PC-3 (cell line): ENCODE measurements around the gene KIF5C. TPM values are rescaled to one million over a fixed set of nuclear protein-coding genes. Genes with fewer than 3 reads are reported as not detected.

Source experiments
- ATAC-seq: fragments of 200-7000 bp; cut with Tn5 transposase; 2 replicates; pipeline ENCODE4 v1.9.1; 2020; ENCODE audit warnings: mild to moderate bottlenecking, moderate library complexity
- BruUV-seq: library from RNA; stranded (reverse); fragments of 400-500 nt; replicated peaks from 2 replicates; lab custom pipeline; 2021; lab: Mats Ljungman, UMichigan
- CTCF ChIA-PET: fragments of 300-600 bp; sonication (Branson Sonifier 250); formaldehyde crosslinking; loops from one replicate; lab custom pipeline; 2022; ENCODE audit warnings: antibody characterized with exemption; lab: Charles Lee
- POLR2A ChIA-PET: fragments of 300-600 bp; sonication (Branson Sonifier 250); formaldehyde crosslinking; loops from one replicate; lab custom pipeline; 2022; ENCODE audit warnings: antibody characterized with exemption; ENCODE audit not compliant: unreplicated experiment; lab: Charles Lee
- DNase-seq: peaks from one replicate; pipeline ENCODE4 v3.0.0-alpha.2; 2015
- H2AFZ ChIP-seq: fragments of 300-600 bp; sonication (generic); 2 replicates; pipeline ENCODE4 v1.6.0; 2016; ENCODE audit warnings: antibody characterized with exemption, low read length
- H3F3A ChIP-seq: fragments of 300-600 bp; sonication (generic); one replicate; pipeline ENCODE4 v1.6.0; 2017; ENCODE audit warnings: antibody characterized with exemption, low read length, control low read depth, mild to moderate bottlenecking; ENCODE audit not compliant: unreplicated experiment
- H3K27ac ChIP-seq: fragments of 300-600 bp; sonication (generic); 2 replicates; pipeline ENCODE4 v1.5.1; 2016; ENCODE audit warnings: mild to moderate bottlenecking, low read length
- H3K27me3 ChIP-seq: fragments of 300-600 bp; sonication (generic); 2 replicates; pipeline ENCODE4 v1.6.1; 2016; ENCODE audit warnings: low read length, mixed read lengths
- H3K36me3 ChIP-seq: fragments of 300-600 bp; sonication (generic); 2 replicates; pipeline ENCODE4 v1.6.1; 2016; ENCODE audit warnings: low read depth, mixed run types, low read length, mixed read lengths
- H3K4me1 ChIP-seq: fragments of 300-600 bp; sonication (generic); 2 replicates; pipeline ENCODE4 v1.5.1; 2016; ENCODE audit warnings: low read length; ENCODE audit not compliant: insufficient read depth
- H3K4me2 ChIP-seq: fragments of 300-600 bp; sonication (generic); 2 replicates; pipeline ENCODE4 v1.6.0; 2016; ENCODE audit warnings: low read length
- H3K4me3 ChIP-seq: fragments of 300-600 bp; sonication (generic); 2 replicates; pipeline ENCODE4 v1.5.1; 2016; ENCODE audit warnings: mild to moderate bottlenecking, low read length, mixed read lengths
- H3K79me2 ChIP-seq: fragments of 300-600 bp; sonication (generic); 2 replicates; pipeline ENCODE4 v1.6.1; 2017; ENCODE audit warnings: low read length, mixed read lengths
- H3K9ac ChIP-seq: fragments of 300-600 bp; sonication (generic); 2 replicates; pipeline ENCODE4 v1.6.0; 2016; ENCODE audit warnings: mild to moderate bottlenecking, low read length
- H3K9me2 ChIP-seq: fragments of 300-600 bp; sonication (generic); replicated peaks from 2 replicates; pipeline ENCODE4 v1.6.1; 2016; ENCODE audit warnings: mixed run types, low read length, mixed read lengths
- H3K9me3 ChIP-seq: fragments of 300-600 bp; sonication (generic); 2 replicates; pipeline ENCODE4 v1.6.1; 2016; ENCODE audit warnings: low read length, mixed read lengths
- H4K20me1 ChIP-seq: fragments of 300-600 bp; sonication (generic); 2 replicates; pipeline ENCODE4 v1.6.1; 2016; ENCODE audit warnings: low read length, mixed read lengths
- EZH2 ChIP-seq: fragments of 300-600 bp; sonication (generic); IDR thresholded peaks from one replicate; pipeline ENCODE4 v1.6.1; 2017; ENCODE audit warnings: antibody characterized with exemption, mild to moderate bottlenecking, low read length; ENCODE audit not compliant: unreplicated experiment
- EZH2phosphoT487 ChIP-seq: fragments of 300-600 bp; sonication (generic); IDR thresholded peaks from 2 replicates; pipeline ENCODE4 v1.6.1; 2018; ENCODE audit warnings: mild to moderate bottlenecking, antibody characterized with exemption, low read length, borderline replicate concordance
- intact Hi-C: fragments of 100-400 bp; cut with micrococcal nuclease; formaldehyde crosslinking; loops from 2 replicates; pipeline ENCODE4 v1.9.0; 2023
- total RNA-seq: library from RNA; depleted of rRNA; stranded (reverse); fragments of >200 nt; gene quantifications from 2 replicates; pipeline ENCODE4 v1.2.3, GENCODE V29; 2014
- TF ChIP-seq, protein P1 (sequence below): fragments of 300-600 bp; sonication (generic); conservative IDR thresholded peaks from 2 replicates; pipeline ENCODE4 v1.5.1; 2017; ENCODE audit warnings: antibody characterized with exemption, low read depth, mild to moderate bottlenecking, low read length

KIF5C gene
- total RNA-seq, 1 experiment from 2014 or later: 4.0 TPM

DNA sequence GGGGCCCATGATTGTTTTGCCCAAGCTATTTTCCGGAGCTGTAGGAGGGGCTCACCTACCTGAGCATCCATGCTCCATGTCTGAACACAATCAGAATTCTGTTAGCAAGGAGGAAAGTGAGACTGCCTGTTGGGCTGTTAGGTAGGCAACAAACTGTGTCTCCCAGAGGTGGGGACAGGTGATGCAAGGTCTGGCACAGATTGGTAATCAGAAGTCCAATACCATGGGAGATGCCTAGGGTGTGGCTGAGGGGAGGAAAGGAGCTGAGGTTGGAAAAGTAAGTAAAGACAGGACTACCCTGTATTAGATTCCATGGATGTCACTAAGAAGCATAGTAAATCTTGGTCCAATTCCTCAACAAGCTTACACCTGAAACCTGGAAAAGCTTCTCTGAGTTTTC is 166.5 kb downstream of the KIF5C start:
- no peak overlapping the region for H3K9ac ChIP-seq
- H3K4me2 ChIP-seq: no peak overlapping the region
- peaks cover 31% of the 10 kb centered on the region for H3K27me3 ChIP-seq
- no peaks in the 10 kb centered on the region for H4K20me1 ChIP-seq
- ATAC-seq (no peak), DNase-seq (no peak)
- H3K36me3 ChIP-seq: no peaks in the 10 kb centered on the region
- no peak overlapping the region for H2AFZ ChIP-seq
- no peaks in the 10 kb centered on the region for H3K9me3 ChIP-seq
- no peaks in the 10 kb centered on the region for H3K9me2 ChIP-seq
- H3K4me1 ChIP-seq: no peaks in the 10 kb centered on the region
- POLR2A ChIA-PET: no interaction called here
- no peak overlapping the region for H3K4me3 ChIP-seq
- no peak overlapping the region for H3K27ac ChIP-seq
- intact Hi-C loops: no loop called here
- H3K79me2 ChIP-seq: no peaks in the 10 kb centered on the region
- CTCF ChIA-PET: no interaction called here
- TF ChIP-seq, protein P1, sequence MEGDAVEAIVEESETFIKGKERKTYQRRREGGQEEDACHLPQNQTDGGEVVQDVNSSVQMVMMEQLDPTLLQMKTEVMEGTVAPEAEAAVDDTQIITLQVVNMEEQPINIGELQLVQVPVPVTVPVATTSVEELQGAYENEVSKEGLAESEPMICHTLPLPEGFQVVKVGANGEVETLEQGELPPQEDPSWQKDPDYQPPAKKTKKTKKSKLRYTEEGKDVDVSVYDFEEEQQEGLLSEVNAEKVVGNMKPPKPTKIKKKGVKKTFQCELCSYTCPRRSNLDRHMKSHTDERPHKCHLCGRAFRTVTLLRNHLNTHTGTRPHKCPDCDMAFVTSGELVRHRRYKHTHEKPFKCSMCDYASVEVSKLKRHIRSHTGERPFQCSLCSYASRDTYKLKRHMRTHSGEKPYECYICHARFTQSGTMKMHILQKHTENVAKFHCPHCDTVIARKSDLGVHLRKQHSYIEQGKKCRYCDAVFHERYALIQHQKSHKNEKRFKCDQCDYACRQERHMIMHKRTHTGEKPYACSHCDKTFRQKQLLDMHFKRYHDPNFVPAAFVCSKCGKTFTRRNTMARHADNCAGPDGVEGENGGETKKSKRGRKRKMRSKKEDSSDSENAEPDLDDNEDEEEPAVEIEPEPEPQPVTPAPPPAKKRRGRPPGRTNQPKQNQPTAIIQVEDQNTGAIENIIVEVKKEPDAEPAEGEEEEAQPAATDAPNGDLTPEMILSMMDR: no peak
- no peak for TF ChIP-seq EZH2
- no peak for TF ChIP-seq EZH2phosphoT487
- H3F3A ChIP-seq: no peaks in the 10 kb centered on the region
- no TSS peak for BruUV-seq

DNA sequence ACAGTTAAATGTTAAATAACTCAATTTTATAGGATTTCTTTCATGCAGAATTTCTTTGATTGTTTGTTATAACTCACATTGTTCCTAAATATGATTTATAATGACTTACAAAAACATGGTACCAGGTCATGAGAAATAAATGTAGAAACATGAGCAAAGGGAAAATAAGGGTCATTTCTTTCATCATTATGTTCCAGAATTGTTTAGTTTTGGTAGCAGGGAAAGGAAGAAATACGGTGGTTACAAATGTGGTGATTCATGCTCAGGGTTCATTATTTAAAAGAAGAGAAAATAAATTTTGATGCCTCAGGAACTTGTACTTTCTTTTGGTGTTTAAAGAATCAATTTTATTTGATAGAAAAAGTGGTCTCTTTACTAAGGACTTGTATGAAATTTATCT is 167.9 kb downstream of the KIF5C start:
- Histone ChIP-seq H3K9me3 (no peaks in the 10 kb centered on the region), H3K4me3 (no peak overlapping the region), H3K4me1 (no peaks in the 10 kb centered on the region), H3K36me3 (no peaks in the 10 kb centered on the region), H3K4me2 (no peak overlapping the region), H2AFZ (no peak overlapping the region), H4K20me1 (no peaks in the 10 kb centered on the region), H3K79me2 (no peaks in the 10 kb centered on the region), H3K9ac (no peak overlapping the region), H3K27me3 (peaks cover 37% of the 10 kb centered on the region), H3K9me2 (no peaks in the 10 kb centered on the region), H3K27ac (no peak overlapping the region), H3F3A (no peaks in the 10 kb centered on the region)
- no TSS peak for BruUV-seq
- DNase-seq (no peak), ATAC-seq (no peak)
- intact Hi-C loops: no loop called here
- POLR2A ChIA-PET: no interaction called here
- no peak for TF ChIP-seq EZH2
- TF ChIP-seq, protein P1: no peak
- TF ChIP-seq EZH2phosphoT487: no peak
- CTCF ChIA-PET: no interaction called here

DNA sequence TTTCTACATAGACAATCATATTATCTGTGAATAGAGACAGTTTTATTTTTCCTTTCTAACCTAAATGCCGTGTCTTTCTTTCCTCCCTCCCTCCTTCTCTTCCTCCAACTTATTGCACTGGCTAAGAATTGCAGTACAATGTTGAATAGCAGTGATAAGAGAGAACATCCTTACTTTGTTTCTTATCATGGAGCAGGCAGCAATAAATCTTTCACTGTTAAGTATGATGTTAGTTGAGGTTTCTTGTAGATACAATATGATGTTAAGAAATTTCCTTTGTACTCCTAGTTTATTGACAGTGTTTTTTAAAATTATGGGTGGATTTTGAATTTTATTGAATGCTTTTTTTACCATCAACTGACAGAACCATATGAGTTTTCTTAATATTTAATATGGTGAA is 169.5 kb downstream of the KIF5C start:
- Histone ChIP-seq H3K4me1 (no peaks in the 10 kb centered on the region), H4K20me1 (no peaks in the 10 kb centered on the region), H3K27me3 (peaks cover 30% of the 10 kb centered on the region), H3K36me3 (no peaks in the 10 kb centered on the region), H3K9ac (no peak overlapping the region), H3K4me2 (no peak overlapping the region), H2AFZ (no peak overlapping the region), H3K79me2 (no peaks in the 10 kb centered on the region), H3K4me3 (no peak overlapping the region), H3F3A (no peaks in the 10 kb centered on the region), H3K9me3 (no peaks in the 10 kb centered on the region), H3K27ac (no peak overlapping the region), H3K9me2 (no peaks in the 10 kb centered on the region)
- TF ChIP-seq EZH2phosphoT487 (no peak), EZH2 (no peak)
- TF ChIP-seq, protein P1: no peak
- intact Hi-C loops: no loop called here
- ChIA-PET POLR2A (no interaction called here), CTCF (no interaction called here)
- BruUV-seq: no TSS peak
- DNase-seq (no peak), ATAC-seq (no peak)
